Activated CD8-positive, alpha-beta memory T cell treated with anti-CD3 and anti-CD28 coated beads for 48 hours (primary cell): Measurements from ENCODE around the gene RANBP1.
"Not testable (repeated sequence)": the region's sequence is repeated elsewhere in the genome, so short reads cannot be mapped to it uniquely, and the experiment has no call there.

Experiments used
- DNase-seq, 3 experiments: peaks; one replicate each; pipeline ENCODE4 v3.0.0-alpha.2; 2020; ENCODE audit warnings: low read depth in 2 of 3, low spot score in 2 of 3

The RANBP1 gene

DNA sequence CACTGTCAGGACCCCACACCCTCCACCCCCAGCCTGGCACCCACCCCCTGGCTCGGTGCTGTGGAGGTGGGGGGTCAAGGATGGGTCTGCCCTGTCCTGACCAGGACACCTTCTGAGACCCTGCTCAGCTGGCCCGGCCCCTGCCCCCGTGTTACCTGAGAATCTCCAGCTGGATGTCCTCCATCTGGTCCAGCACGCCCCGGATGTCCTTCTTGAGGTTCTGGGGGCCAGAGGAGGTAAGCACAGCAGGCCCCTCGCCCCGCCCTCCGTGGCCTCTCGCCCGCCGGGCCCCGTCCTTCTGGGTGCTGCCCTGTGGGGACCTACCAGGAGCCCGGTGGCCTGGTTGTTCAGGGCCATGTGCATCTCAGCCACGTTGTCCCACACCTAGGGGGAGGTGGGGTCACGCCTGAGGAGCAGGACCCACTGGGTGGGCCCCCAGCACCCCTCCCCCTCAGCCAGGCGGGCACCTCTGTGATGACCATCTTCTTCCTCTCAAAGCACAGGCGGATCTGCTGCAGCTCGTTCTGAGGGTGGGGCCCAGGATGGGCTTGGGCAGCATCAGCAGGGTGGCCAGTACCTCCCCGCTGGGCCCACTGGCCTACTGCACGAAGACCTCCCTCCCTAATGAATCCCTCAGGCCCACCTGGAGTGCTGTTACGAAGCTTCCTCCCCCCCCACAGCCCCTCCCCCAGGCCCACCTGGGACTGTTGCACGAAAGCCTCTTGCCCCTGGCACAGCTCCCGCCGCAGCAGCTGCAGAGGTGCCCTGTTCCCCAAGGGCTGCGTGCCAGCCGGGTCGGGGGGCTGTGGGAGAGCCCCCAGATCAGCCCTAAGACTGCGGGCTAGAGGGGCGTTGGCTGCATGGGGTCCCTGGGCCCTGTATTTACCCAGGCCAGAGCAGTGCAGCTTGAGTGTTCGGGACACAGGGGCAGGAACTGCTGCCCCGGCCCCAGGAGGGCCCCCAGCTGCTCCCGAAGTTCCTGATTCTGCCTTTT is 33.6 kb downstream of the RANBP1 start:
- no peak for DNase-seq

- no peak for DNase-seq
Measured at GRCh38 chr22:20150381-20151275, 34.7 kb downstream of the RANBP1 start, which contains the start of gene CCDC188. Gene CCDC188 (minus strand): TSS chr22:20151055. CDS start chr22:20150986, 69 bp downstream.

GRCh38 chr22:20151276-20151588 is 35.3 kb downstream of the RANBP1 start:
- no peak for DNase-seq

GRCh38 chr22:20152464-20152890 is 36.6 kb downstream of the RANBP1 start:
- no peak for DNase-seq

- no peak for DNase-seq
Measured at GRCh38 chr22:20153945-20154344, 38.0 kb downstream of the RANBP1 start.

GRCh38 chr22:20154602-20155187 is 38.8 kb downstream of the RANBP1 start:
- no peak for DNase-seq

- DNase-seq, result no peak
Measured at GRCh38 chr22:20155330-20156041, 39.6 kb downstream of the RANBP1 start.

- no peak for DNase-seq
Measured at GRCh38 chr22:20156042-20156389, 40.1 kb downstream of the RANBP1 start.

DNA sequence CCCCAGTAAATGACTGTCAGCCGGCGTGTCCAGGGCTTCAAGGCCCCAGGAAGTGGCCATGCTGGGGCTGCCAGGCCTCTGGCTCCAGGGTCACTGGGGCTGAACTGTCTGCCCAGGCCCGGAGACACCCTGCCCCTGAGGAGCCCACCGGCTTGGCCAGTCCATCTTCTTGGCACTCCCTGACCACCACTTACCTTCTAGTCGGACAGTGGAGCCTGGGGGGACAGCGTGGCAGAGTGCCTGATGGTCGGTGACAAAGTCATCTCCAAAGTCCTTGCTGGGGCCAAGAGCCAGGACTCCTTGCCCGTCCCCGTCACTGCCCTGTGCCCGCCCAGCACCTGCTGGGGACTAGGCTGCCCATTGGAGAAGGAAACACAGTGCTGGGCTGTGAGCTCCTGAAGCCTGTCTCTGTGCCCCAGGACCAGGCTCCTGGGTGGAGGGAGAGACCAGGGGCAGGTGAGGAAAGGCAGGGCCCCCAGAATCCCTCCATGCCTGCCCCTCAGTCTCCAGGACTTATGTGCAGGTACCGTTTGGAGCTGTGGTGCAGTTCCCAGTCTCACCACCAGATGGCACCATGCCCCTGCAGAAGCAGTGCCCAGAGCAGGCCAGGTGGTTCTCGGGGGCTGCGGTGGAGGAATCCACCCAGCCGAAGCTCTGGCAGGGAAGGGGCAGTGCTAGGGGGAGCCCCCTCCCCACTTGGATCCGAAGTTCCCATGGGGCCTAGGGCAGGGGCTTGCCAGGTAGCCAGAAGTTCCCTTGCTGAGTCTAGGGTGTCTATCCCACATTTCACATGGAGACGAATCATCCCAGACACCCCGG is 40.9 kb downstream of the RANBP1 start:
- DNase-seq, result peak; percentile 61 to 99 (median 98)

DNA sequence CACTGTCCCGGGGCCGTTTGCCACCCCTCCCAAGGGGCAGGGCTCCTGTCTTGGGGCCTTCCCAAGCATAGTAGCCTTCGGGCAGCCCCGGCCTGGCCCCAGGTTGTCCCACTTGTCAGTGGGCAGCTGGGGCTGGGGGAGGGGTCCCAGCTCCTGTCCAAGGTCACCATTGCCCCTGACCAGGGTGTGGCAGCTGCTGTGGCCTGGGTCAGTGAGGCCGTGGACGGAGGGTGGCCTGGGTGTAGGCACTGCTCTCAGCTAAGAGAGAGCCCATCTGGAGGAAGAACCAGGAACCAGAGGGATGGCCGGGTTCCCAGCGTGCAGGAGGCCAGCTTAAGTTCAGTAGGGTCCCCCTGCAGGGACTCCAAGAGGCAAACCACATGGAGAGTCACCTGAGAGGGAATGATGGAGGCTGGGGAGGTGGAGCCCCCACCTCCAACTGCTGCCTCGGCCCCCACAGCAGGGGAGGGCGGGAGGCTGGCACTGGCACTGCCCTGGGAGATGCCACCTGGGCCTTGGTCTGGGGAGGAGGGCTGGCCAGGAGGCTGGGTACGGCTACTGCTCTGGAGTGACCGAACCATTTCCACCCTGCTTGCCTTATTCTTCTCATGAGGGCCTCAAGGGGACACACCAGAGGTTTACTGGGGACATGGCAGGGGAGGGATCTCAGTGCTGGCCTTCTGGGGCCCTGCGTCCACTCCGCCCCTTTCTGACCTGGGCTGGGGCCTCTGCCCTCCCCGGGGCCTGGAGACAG is 41.7 kb downstream of the RANBP1 start:
- DNase-seq, result no peak

DNA sequence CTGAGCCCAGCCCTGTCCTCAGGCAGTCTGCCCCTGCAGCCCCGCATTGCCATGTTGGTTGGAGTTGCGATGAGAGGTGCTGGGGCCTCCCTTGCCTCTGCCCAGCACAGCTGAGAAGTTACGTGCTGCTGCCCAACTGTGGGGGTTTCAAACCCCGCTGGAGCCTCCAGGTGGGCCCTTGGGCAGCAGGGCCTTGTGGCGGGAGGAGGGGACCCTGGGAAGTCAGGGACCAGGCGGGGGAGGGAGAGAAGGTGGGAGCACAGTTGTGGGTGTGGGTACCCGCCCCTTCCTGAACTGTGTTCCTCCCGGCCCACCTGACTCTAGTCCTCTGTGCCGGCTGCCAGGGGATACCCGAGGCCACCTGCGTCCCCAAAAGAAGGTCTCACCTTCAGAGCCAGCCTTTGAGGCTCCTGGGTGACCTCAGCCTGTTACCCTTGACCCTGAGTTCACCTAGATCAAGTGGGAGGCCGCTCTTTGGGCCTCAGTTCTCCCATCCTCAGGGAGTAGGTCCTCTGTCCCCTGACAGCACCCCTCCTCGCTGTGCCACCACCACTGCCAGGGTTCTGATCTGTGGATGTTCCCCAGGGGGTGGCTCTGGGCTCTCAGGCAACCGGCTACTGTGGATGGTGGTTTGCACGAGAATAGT is 42.6 kb downstream of the RANBP1 start:
- DNase-seq, result no peak

DNA sequence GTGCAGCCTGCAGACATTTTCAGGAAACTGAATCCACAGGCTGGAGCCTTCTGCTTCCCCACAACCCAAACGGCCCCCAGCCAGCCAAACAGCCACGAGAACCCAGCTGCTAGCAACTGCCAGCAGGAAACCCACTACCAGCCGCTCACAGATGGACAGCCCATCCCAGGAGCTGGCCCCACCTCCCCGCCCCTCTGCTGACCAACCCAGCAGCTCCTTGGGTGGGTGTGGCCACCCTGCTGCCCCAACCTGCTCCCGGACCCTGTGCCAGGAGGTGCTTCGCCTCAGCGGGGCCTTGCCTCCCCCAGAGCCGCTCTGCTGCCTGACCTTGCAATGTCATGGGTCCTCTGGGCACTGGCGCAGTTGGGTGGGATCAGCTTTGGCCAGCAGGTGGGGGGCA is 43.2 kb downstream of the RANBP1 start:
- DNase-seq, result no peak

DNA sequence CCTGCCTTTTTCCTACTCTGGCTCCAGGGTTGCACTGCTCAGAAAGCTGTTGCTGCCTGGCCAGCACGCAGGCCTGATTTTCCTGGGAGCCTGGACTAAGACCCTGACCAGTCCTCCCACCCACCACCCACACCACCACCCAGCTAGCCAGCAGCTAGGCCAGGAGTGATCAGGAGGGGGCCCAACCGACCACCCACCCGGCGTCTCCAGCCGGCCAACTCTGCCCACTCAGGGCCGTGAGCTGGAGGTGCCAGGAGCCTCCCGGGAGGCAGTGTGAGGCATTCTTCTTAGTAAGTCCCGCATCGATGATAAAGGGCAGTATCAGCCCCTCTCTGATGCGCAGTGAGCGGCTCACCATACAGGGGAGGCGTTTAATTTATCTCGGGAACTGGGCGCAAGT is 43.6 kb downstream of the RANBP1 start:
- not testable (repeated sequence) for DNase-seq

DNA sequence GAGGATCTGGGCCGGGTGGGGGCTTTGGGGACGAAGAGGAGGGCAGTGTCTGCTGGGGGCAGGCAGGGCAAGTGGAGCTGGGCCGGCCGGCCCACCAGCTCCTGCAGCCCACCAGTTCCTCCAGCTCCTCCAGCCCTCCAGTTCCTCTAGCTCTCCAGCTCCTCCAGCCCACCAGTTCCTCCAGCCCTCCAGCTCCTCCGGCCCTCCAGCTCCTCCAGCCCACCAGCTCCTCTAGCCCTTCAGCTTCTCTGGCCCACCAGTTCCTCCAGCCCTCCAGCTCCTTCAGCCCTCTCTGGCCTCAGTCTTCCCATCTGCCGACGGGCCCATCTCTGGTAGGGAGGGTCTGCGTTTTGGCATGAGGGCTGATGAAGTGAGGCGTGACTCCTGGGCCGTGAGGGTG is 44.1 kb downstream of the RANBP1 start:
- no peak for DNase-seq

GRCh38 chr22:20164863-20165262 is 49.0 kb downstream of the RANBP1 start:
- no peak for DNase-seq

GRCh38 chr22:20165421-20165820 is 49.5 kb downstream of the RANBP1 start:
- DNase-seq, result no peak

- DNase-seq, result no peak
Measured at GRCh38 chr22:20165913-20166312, 50.0 kb downstream of the RANBP1 start.

GRCh38 chr22:20166703-20167102 is 50.8 kb downstream of the RANBP1 start:
- DNase-seq, result no peak
